Measurements from ENCODE around the gene MACROD2.
"Not testable (repeated sequence)": the region's sequence is repeated elsewhere in the genome, so short reads cannot be mapped to it uniquely, and the experiment has no call there.

The MACROD2 gene

DNA sequence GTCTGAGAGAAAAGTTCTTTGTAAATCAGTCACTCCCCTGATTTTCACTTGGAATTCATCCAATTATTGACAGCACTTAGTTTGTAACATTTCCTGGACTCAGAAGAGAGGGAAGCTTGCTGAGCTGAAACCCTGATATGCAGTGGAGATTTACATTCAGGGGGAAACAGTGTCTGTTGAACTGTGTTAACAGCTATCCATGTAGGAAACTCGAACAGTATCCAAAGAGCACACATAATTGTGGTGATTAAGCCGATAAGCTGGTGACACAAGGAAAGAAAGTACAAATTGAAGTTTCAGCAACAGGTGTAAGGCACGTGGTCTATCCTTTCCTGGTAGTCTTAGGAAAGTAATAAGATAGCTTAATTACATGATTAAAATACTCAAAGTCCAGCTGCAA, 420.2 kb downstream of the MACROD2 start:
- DNase-seq: no peak

DNA sequence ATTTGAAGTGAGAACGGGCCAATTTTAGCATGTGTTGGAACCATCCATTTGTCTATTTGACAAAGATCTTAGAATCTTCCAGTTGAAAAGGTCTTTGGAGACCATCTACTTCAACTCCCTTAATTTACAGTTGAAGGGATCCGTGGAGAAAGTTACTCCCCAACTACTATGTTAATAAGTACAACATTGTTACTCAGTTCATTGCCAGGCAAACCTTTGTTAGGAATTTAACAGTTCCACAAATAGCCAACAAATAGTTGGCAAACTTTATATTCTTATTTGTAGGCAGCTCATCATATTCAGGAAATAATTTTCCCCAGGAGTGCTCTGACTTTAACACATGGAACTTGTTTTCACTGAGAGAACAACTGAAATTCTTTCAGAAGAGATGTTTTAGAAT, 423.1 kb downstream of the MACROD2 start:
- no peak for DNase-seq

GRCh38 chr20:14422892-14423291, 427.6 kb downstream of the MACROD2 start:
- no peak for DNase-seq

DNA sequence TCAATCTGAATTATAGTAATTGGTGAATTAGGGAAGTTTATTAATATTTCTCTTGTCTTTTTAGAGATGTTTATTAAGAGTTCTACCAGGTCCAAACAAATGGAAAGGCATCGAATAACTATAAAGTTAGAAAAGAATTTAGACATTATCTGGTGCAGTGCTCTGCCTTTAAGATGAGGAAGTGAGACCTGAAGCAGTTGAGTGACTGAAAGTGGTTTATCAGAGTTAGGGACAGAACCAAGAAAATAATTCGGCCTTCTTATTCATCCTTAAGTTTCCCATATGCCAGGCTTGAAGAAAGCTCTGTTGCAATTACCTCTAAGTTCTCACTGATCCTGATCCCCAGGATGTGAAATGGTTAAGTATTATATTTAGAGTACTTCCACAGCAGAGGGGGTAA, 436.3 kb downstream of the MACROD2 start:
- no peak for DNase-seq

DNA sequence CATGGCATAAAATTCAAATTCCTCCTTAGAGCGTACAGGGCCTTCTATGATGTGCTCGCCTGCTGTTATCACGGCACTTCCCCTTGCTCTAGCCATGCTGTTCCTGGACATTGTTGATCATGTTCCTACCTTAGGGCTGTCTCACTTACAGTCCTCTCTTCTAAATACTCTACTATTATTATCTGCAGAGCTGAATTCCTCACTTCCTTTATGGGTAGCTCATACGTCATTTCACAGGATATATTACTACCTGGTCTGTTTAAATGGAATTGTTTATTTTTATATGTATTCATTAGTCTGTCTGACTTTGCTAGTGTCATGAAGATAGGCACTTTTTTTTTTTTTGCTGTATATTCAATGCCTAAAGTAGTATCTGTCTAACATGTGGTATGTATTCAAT, 436.8 kb downstream of the MACROD2 start:
- no peak for DNase-seq

DNA sequence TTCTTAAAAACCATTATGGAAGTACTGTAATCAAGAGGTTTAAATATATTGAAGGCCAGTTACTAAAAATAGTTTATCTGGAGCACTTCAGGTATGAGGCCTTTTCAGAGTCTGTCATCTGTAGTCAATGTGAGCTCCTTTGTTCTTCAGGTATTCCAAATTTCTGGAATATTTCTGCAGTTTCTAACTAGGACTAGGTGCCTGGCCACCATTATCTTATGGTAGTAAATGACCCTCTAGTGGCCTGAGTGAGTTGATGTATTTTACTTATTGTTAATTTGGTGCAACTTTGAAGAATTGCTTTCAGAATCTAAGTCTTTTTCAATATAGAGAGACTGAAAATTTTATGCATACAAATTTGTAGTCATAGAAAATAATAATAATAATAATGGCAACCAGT, 437.3 kb downstream of the MACROD2 start:
- no peak for DNase-seq

DNA sequence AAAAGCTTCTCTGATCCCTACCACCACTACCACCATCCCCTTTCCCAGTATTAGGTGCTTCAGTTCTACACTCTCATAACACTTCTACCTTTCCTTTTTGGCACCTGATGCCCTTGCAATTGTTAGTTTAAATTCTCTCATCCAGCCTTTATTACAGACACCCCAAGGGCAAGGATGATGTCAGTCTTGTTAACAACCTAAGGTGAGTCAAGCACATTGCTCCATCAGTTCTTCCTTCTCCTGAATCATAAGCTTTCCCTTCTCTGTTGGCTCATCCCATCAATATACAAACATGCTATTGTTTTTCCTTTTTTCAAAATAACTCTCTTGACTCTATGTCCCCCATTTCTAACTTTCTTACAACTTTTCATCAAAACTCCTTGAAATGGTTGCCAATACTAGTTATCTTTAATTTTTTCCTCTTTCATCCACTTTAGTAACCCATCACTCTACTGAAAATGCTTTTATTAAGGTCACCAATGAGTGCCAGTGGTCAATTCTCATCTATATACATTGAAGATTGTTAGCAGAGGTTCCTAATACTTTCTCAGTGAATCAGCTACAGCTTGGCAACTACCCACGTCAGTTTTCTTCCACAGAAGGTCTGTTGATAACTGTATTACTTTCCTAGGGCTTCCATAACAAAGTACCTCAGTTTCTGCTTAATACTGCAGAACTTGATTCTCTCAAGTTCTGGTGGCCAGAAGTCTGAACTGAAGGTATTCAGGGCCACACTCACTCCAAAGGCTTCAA, 439.2 kb downstream of the MACROD2 start:
- no peak for DNase-seq

- DNase-seq: no peak
Measured at GRCh38 chr20:14441201-14441600, 445.9 kb downstream of the MACROD2 start.

DNA sequence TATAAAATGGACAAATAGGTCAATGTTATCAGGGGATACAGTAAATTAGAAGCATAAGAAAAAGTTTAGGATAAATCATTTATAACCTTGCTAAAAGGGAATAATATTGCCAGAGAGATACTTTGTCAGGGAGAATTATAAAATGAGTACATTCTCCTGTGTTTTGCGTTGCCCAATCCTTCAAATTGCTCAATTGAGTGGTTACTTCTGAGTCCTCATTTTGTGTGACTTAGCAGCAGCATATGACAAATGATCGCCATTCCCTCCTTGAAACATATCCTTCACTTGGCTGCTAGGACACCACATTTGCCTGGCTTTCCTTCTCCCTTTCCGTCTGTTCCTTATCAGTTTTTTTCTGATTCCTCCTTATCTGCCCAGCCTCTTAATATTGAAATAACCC, 448.8 kb downstream of the MACROD2 start:
- DNase-seq: no peak

DNA sequence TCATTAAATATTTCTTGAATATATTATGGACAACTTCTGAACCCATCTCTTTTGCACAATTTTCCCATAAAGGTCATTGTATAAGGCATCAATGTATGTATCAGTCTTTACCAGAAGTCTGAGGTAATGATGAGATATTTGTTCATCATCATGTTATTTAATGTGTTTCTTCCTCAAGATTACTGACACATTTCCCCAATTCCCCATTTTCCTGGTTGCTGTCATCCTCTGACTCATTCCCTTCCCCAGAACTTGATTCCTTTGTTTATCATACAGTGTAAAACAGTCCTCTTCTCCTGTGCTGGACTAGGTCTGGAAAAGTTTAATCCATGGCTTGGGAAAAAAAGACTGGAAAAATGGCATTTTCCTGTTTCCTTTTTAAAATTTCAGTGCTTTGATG, 450.0 kb downstream of the MACROD2 start:
- DNase-seq: no peak

GRCh38 chr20:14445902-14446301, 450.6 kb downstream of the MACROD2 start:
- no peak for DNase-seq

GRCh38 chr20:14446446-14446845, 451.1 kb downstream of the MACROD2 start:
- no peak for DNase-seq

GRCh38 chr20:14449323-14449722, 454.0 kb downstream of the MACROD2 start:
- DNase-seq: no peak

DNA sequence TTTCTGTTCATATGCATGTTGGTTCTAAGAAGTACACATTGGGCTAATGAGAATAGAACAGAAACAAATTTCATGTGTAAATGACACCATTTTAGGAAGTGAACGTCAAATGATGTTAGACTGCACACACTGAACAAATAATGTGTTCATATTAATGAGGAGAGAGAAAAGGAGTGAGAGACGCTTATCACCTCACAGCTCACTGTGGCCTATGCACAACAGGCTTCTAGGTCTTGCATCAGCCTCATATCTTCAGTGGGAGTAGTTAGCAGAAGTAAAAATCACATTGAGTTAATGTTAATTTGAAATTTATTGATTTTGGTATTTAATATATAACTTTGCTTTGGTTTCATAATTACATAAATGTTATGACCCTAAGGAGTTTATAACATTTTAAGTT, 454.9 kb downstream of the MACROD2 start:
- no peak for DNase-seq

- no peak for DNase-seq
Measured at GRCh38 chr20:14451458-14451857, 456.1 kb downstream of the MACROD2 start.

DNA sequence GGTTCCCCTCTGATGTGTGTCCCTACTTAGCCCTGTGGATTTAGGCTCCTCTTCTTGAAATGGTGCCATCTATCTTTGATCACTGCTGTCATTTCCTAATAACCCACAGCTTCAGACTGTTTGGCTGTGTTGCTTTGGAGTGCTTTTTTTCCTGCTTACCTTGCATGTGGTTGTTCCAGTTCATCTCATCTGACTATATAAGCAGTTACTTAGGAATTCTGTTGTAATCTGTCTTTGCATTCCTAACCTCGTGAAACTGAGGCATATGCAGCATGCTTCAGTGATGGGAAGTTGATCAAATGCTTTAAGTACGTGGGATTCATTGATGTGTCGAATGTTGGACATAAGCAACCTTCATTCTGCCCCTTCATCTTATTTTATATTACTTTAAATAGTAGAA, 457.9 kb downstream of the MACROD2 start:
- DNase-seq: no peak

DNA sequence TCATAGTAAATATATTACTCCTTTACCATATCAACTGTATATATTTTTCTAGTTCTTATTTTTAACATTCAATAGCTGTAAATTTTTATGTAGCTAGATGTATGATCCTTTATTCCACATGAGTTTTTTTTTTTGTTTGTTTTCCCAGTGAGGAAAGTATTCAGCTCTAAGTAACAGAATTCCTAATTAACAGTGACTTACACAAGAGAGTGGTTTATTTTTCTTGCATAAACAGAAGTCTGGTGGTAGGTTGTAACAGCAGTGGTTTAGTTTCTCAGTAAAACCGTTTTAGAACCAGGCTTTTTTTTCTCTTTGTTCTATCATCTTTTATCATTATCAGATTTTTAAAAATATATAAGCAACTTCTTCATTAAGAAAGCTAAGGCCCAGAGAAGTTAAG, 459.0 kb downstream of the MACROD2 start:
- no peak for DNase-seq

DNA sequence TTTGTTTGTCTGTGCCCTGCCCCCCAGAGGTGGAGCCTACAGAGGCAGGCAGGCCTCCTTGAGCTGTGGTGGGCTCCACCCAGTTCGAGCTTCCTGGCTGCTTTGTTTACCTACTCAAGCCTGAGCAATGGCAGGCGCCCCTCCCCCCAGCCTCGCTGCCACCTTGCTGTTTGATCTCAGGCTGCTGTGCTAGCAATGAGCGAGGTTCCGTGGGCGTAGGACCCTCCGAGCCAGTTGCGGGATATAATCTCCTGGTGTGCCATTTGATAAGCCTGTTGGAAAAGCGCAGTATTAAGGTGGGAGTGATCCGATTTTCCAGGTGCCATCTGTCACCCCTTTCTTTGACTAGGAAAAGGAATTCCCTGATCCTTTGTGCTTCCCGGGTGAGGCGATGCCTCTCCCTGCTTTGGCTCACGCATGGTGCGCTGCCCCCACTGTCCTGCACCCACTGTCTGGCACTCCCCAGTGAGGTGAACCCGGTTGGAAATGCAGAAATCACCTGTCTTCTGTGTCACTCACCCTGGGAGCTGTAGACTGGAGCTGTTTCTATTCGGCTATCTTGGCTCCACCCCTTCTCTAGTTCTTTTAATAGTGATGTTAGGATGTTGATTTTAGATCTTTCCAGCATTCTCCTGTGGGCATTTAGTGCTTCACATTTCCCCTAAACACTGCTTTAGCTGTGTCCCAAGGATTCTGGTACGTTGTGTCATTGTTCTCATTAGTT, 471.9 kb downstream of the MACROD2 start:
- DNase-seq: not testable (repeated sequence)

DNA sequence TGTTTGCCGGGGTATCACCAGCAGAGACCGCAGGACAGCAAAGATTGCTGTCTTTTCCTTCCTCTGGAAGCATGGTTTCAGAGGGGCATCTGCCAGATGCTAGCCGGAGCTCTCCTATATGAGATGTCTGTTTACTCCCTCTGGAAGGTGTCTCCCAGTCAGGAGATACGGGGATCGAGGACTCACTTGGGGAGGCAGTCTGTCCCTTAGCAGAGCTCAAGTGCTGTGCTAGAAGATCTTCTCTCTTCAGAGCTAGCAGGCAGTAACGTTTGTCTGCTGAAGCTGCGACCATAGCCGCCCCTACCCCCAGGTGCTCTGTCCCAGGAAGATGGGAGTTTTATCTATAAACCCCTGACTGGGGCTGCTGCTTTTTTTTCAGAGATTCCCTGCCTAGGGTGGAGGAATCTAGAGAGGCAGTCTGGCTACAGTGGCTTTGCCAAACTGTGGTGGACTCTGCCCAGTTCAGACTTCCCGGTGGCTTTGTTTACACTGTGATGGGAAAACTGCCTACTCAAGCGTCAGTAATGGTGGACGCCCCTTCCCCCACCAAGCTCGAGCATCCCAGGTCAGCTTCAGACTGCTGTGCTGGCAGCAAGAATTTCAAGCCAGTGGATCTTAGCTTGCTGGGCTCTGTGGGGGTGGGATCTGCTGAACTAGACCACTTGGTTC, 475.0 kb downstream of the MACROD2 start:
- DNase-seq: no peak

DNA sequence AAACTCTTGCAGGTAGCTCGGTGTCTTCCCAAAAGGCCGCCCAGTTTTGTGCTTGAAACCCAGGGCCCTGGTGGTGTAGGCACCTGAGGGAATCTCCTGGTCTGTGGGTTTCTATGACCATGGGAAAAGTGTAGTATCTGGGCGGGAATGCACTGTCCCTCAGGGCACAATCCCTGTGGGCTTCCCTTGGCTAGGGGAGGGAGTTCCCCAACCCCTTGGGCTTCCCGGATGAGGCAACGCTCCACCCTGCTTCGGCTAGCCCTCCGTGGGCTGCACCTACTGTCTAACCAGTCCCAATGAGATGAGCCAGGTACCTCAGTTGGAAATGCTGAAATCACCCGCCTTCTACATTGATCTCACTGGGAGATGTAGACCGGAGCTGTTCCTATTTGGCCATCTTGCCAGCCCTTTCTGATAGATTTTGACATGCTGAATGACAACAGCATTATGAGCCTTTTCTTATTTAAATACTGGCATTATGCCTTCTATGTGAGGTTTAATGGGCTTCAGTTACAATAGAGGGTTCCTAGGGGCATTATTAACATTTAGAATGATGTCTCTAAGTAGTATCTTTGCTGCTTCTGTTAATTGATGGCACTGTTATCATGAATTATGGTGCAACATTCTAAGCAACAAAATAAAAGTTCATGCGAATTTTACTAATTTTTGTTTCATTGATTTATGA, 475.8 kb downstream of the MACROD2 start:
- DNase-seq: no peak

GRCh38 chr20:14477125-14477524, 481.8 kb downstream of the MACROD2 start:
- no peak for DNase-seq

DNA sequence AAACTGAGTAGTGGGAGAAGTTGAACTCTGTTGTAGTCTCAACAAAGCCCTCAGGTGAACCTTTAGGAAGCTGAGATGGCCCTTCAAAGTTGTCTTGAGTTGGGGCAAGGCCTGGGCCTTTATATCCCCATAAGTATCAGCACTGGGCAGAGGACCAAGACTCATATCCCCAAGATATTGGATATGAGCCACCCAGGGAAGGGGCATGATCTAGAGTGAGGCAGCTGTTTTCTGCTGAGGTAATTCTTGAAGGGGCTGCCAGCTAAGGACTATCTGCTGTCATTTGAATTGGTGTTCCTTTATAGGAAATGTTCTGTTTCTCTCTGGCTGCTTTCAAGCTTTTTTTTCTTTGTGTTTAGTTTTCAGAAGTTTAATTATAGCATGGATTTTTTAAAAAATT, 482.8 kb downstream of the MACROD2 start:
- no peak for DNase-seq

- no peak for DNase-seq
Measured at GRCh38 chr20:14481863-14482262, 486.5 kb downstream of the MACROD2 start.

GRCh38 chr20:14488212-14488611, 492.9 kb downstream of the MACROD2 start:
- no peak for DNase-seq

Measured in hematopoietic multipotent progenitor cell treated with erythropoietin and hydrocortisone succinate and interleukin-3 and kit ligand, for 6 days (in vitro differentiated cells).